GM12864 (cell line): Measurements from ENCODE around the gene ETFB.

ENCODE experiments used
- DNase-seq: peaks from one replicate; pipeline ENCODE4 v3.0.0-alpha.2; 2011; ENCODE audit warnings: low read depth
- H3K4me3 ChIP-seq: 2 replicates; pipeline ENCODE4 v1.5.1; 2011; ENCODE audit warnings: mild to moderate bottlenecking, low read depth, low read length, control low read depth
- TF ChIP-seq, protein P1 (sequence below): IDR thresholded peaks from 2 replicates; pipeline ENCODE4 v1.5.1; 2011; ENCODE audit warnings: low read depth, mild to moderate bottlenecking, moderate library complexity, low read length, control low read depth, inconsistent platforms; ENCODE audit errors: missing control alignments

ETFB gene

DNA sequence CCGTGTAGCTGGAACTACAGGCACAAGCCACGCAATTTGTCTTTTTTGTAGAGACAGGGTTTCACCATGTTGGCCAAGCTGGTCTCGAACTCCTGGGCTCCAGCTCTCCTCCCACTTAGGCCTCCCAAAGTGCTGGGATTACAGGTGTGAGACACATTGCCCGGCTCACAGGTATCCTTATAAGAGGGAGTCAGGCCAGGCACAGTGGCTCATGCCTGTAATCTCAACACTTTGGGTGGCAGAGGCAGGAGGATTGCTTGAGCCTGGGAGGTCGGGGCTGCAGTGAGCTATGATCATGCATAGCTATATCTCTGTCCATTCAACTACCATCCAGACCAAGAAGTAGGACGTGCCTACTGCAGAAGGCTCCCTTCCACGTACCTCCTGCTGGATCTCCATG lies 64.9 kb downstream of the ETFB start:
- no peak overlapping the region for H3K4me3 ChIP-seq
- DNase-seq = no peak
- TF ChIP-seq, protein P1, sequence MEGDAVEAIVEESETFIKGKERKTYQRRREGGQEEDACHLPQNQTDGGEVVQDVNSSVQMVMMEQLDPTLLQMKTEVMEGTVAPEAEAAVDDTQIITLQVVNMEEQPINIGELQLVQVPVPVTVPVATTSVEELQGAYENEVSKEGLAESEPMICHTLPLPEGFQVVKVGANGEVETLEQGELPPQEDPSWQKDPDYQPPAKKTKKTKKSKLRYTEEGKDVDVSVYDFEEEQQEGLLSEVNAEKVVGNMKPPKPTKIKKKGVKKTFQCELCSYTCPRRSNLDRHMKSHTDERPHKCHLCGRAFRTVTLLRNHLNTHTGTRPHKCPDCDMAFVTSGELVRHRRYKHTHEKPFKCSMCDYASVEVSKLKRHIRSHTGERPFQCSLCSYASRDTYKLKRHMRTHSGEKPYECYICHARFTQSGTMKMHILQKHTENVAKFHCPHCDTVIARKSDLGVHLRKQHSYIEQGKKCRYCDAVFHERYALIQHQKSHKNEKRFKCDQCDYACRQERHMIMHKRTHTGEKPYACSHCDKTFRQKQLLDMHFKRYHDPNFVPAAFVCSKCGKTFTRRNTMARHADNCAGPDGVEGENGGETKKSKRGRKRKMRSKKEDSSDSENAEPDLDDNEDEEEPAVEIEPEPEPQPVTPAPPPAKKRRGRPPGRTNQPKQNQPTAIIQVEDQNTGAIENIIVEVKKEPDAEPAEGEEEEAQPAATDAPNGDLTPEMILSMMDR = no peak

- no peak overlapping the region for H3K4me3 ChIP-seq
- no peak for DNase-seq
- TF ChIP-seq, protein P1 = no peak
These were observed 68.8 kb downstream of the ETFB start for GRCh38 chr19:51297406-51297805.

GRCh38 chr19:51296336-51297093 lies 69.7 kb downstream of the ETFB start:
- no peak for DNase-seq
- TF ChIP-seq, protein P1 = no peak
- no peak overlapping the region for H3K4me3 ChIP-seq

DNA sequence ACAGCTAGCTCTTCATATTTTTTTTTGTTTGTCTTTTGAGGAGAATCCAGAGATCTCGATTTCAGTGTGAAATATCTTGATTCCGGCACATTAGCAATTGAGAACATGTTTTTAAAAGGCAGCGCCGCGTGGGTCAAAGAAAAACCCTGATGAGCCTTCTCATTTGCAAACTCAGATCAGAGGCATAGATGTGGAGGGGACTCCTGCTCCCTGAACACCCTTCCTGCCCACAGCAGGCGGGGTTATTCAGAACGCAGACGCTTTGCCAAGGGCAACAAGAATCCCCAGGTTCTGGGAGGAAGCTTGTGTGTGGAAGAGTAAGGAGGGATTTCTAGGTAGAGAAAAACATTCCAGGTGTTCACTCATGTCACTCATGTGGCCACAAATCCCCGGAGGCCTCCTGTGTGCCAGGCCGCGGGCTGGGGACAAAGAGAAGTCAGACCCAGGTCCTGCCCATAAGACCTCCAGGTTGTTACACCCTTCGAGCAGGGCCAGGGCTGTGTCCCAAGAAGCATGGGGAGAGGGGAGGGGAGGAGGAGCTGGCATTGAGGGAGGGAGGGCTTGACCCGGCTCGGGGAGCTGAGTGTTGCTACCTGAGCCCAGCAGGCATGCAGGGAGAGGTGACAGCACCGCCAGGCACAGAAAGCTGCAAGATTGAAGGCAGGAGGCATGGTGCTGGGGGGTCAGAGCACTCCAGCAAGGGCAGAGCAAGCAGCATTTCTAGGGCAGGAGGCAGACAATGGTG lies 70.6 kb downstream of the ETFB start:
- no peak overlapping the region for H3K4me3 ChIP-seq
- TF ChIP-seq, protein P1 = no peak
- DNase-seq = no peak
